Uterus (tissue), 2 donors: ENCODE data around the gene JARID2.

Source experiments
- CTCF ChIP-seq, 4 experiments: fragments of 200-600 bp in 2 of 4; fragments of 450-650 bp in 2 of 4; sonication (generic) in 2 of 4; IDR thresholded peaks; one replicate each; pipeline ENCODE4 v1.5.1; 2016 to 2019; ENCODE audit warnings: antibody characterized with exemption in 4 of 4, mild to moderate bottlenecking in 2 of 4, moderate library complexity in 1 of 4
- POLR2A ChIP-seq, 2 donors: fragments of 450-650 bp; IDR thresholded peaks; one replicate each; pipeline ENCODE4 v1.6.1; 2016; ENCODE audit warnings: antibody characterized with exemption in 2 of 2, mild to moderate bottlenecking in 1 of 2, moderate library complexity in 1 of 2

GRCh38 chr6:15489261-15489962 is 243.5 kb downstream of the JARID2 start:
- TF ChIP-seq CTCF (IDR thresholded peaks at IDR 0.05) (no peak), POLR2A (IDR thresholded peaks at IDR 0.05) (no peak)
